Kidney capillary endothelial cell (primary cell): ENCODE results near the gene HMG20B.

Experiments used
- DNase-seq: peaks from one replicate; pipeline ENCODE4 v3.0.0-alpha.2; 2018; ENCODE audit warnings: low spot score

Gene HMG20B

DNA sequence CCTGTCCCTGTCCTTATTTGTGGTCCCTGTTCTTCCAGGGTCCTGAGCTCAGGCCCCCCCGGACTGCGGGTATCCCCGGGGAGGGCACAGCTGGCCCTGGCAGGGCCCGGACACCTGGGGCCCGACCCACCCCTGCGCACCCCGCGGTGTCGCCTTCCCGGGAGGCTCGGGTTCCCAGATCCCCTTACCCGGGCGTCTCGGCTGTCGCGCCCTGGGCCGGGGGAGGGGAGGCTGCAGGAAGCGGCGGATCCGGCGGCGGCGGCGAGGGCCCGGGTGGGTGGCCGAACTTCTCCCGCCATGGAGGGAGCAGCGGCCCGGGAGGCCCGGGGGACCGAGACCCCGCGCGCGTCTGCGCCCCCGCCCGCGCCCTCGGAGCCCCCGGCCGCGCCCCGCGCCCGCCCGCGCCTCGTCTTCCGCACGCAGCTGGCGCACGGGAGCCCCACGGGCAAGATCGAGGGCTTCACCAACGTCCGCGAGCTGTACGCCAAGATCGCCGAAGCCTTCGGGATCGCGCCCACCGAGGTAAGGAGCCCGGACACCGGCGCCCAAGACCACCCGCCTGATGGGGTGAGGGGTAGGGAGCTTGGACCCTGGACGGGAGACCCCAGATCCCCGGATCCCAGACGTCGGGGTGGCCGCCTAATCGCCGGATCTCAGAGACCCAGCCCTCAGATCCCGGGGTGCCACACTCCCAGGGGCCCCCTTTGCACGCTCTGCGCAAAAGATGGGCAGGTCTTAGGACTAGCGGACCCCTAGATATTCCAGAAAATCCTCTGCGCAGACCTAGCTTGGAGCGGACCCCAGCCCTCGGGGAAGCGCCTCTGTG, 12.8 kb downstream of the HMG20B start, which contains the start of gene GIPC3:
Gene GIPC3 (plus strand): TSS at position 178 of the 826 bp plus-strand sequence. CDS start 120 bp downstream, at position 298.
- DNase-seq, result no peak

DNA sequence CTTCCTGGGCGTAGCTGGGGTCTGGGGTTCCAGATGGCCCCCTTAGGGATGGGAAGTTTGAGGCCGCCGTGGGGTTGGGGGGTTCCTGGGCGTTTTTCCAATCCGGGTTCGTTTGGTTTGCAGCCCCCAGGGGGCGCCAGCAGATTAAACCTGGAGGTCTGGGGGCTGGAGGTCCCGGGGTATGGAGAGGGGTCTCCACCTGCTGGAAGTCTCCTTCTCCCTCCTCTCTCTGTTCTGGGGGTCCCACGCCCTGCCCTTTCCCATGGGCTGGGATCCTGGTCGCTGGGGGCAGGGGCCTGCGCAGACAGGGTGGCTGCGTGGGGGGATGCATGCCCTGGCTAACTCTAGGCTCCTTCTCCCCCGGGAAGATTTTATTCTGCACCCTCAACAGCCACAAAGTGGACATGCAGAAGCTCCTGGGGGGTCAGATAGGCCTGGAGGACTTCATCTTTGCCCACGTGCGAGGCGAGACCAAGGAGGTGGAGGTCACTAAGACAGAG, 13.4 kb downstream of the HMG20B start:
- no peak for DNase-seq

DNA sequence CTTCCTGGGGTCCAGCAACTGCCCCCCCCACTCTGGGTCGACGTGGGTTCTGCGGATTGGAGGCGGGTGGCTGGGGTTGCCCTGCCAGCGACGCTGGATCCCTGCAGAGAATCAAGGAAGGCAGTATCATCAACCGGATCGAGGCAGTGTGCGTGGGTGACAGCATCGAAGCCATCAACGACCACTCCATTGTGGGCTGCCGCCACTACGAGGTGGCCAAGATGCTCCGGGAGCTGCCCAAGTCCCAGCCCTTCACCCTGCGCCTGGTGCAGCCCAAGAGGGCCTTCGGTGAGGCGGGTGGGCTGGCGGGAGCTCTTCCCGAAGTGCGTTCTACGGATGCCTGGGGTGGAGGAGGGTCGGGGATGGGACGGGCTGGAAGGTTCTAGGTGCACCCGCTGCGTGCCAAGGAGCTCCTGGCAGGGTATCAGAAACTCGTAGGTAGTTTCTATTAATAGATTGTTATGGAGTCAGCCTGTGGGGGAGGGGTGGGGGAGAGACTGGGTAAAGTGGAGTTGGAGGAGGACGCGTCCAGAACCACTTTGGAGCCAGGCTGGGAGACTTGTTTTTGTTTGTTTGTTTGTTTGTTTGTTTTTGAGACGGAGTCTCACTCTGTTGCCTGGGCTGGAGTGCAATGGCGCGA, 14.1 kb downstream of the HMG20B start:
- DNase-seq, result no peak

DNA sequence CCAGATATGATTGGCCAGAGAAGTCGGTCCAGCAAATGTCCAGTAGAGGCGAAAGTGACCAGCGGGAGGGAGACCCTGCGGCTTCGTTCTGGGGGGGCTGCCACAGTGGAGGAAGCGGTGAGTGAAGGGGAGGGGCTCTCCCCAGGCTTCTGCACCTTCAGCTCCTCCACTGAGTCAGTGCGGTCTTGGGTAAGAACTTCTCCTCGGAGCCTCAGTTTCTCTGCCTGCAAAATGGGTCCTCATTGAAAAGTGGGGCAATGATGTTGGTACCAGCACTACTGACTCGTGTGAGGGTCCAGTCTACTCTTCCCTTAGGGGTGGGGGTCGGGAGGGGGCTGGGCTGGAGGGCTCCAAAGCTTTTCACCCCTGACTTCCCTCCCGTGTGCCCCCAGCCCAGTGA, 16.7 kb downstream of the HMG20B start:
- DNase-seq, result no peak

DNA sequence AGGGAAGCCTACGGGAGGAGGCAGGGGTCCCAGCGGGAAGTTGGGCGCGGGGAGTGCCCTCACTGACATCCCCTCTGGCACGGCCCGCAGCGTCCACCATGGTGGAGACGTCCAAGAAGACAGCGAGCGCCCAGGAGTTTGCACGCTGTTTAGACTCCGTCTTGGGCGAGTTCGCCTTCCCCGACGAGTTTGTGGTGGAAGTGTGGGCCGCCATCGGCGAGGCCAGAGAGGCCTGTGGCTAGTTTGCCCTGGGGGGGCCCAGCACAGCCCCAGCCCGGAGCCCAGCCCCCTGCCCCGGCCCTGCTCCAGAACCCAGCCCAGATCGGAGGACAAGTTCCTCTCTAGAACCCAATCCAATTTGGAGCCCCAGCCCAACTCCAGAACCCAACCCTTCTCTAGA, 17.2 kb downstream of the HMG20B start:
- DNase-seq, result no peak

DNA sequence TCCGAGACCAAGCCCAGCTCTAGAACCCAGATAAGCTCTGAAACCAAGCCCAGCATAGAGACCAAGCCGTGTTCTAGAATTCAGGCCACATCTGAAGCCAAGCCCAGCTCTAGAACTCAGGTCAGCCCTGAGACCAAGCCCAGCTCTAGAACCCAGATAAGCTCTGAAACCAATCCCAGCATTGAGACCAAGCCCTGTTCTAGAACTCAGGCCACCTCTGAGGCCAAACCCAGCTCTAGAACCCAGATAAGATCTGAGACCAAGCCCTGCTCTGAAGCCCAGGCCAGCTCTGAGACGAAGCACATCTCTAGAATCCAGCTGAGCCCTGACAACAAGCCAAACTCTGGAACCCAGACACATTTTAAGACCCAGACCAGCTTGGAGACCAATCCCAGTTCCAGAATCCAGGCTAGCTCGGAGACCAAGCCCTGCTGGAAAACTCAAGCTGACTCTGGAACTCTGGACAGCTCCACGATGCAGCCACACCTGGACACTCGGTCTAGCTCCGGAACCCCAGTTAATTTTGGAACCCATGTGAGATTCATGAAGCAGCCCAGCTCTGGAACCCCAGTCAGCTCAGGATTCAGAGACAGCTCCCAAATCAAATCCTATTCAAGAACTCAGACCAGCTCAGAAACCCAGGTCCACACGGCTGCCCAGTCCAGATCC, 18.4 kb downstream of the HMG20B start:
- no peak for DNase-seq

DNA sequence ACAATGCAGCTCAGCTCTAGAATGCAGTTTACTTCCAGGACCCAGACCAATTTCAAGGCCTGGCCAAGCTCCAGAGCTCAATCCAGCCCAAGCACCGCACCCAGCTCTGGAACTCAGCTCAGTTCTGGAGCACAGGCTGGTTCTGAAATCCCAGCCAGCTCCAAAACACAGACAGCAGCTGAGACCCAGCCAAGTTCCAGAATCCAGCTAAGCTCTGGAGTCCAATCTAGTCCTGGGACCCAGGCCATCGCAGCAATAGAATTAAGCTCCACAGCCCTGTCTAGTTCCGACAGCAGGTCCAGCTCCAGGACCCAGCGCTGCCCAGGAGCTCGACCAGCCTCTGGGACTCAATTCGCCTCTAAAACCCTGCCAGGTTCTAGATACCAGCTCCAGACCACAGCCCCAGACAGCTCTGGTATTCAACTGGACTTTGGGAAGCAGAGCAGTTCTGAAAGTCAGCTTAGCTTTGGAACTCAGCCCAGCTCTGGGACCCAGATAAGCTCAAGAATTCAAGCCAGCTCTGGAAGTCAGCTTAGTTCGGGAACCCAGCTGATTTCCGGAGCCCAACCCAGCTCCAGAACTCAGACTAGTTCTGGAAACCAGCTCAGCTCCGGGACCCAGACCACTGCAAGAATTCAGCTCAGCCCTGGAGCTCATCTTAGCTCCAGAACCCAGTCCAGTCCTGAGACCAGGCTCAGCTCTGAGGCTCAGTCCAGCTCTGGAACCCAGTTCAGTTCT, 19.3 kb downstream of the HMG20B start:
- DNase-seq, result no peak

DNA sequence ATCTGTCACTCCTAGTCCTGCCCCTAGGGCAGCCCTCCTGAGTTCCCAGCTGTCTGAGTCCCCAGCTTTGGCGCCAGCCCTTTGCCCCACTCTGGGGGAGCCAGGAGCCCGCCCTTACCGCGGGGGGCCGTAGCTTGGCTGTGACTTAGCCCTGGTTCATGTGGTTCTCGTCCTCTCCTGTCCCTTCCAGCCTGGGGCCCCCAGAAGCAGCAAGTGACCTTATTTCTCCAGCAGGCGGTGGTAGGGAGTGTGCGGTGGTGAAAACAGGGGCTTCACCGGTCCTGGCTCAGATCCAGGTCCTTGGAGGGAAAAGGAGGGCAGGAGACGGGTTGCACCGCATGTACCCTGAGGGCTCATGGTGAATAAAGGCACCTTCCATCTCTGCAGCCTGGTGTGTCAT, 20.4 kb downstream of the HMG20B start:
- DNase-seq, result no peak

DNA sequence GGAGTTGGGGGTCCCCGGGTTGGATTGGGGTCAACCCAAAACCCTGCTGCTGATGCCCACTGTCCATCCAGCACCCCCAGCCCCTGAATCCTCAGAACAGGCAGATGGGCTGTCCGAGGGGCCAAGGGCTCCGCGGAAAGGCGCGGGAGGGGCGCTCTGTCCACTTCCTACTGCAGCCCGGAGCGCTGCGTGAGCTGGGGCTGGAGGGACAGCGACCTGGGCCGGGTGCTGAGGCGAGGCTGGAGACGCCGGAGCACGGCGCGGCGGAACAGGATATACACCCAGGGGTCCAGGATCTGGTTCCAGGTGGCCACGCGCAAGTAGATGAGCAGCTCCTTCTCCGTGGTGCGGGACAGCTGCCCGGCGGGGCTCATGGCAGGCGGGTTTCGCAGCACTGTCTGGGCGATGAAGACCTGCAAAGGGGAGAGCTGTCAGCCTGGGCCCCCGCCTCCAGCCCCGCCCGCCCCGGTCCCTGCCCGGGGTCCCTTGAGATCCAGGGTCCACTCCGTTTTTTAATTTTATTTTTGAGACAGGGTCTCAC, 22.8 kb downstream of the HMG20B start:
- no peak for DNase-seq

DNA sequence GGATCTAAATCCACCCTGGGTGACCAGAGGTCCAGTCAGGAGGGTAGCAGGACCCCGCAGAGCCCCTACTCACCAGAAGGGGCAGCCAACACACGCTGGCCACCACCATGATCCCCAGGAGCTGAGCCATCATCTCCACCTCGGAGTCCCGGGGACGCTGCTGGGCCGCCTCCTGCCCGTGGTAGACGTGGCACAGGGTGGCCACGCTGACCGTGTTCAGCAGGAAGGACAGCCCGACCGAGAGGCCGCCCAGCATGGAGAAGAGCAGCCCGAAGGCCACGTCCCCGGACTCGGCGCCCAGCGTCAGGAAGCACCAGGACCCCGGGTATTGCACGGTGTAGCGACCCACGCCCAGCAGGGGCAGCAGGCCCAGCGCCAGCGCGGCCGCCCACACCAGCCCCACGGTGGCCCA, 27.0 kb downstream of the HMG20B start:
- DNase-seq, result no peak

DNA sequence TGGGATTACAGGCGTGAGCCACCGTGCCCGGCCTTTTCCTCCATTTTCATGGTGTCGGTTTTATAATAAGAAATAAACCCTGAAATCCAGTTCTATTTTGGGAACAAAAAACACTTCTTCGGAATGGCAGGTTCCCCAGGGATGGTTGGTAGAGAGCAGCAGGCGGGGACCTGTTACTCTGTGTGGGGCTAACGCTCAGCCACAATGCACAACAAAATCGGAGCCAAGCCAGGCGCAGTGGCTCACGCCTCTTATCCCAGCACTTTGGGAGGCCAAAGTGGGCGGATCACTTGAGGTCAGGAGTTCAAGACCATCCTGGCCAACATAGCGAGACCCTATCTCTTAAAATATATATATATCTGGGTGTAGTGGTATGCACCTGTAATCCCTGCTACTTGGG, 28.3 kb downstream of the HMG20B start:
- no peak for DNase-seq

DNA sequence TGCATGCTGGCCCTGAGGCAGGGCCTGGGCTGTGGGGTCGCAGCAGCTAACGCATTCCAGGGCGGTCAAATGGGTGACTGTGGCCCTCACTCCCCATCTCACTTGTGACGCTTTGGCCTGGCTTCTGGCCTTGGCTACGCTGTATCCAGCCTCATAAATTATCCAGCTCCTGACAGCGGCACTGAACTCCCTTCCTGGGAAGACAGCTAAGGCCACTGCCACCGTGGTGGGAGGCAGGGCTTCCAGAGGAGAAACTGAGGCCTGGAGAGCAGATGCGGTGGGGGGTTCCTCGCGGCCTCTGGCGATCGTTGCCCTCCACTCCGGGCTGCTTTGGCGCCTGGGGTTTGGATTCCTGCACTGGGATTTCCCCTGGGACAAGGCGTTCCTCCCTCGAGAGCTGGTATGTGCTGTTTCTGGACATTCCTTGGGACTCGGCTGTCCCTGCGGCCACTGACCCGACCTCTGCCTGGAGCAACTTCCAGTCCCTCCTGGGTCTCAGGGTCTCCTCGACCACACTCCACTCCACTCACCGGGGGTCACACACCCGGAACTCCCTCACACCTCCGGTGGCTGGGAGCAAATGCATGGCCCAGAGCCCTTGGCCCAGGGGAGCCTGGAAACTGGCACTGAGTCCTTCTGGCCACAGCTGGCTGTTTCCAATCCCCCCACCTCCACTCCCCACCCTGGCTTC, 30.5 kb downstream of the HMG20B start:
- no peak for DNase-seq

DNA sequence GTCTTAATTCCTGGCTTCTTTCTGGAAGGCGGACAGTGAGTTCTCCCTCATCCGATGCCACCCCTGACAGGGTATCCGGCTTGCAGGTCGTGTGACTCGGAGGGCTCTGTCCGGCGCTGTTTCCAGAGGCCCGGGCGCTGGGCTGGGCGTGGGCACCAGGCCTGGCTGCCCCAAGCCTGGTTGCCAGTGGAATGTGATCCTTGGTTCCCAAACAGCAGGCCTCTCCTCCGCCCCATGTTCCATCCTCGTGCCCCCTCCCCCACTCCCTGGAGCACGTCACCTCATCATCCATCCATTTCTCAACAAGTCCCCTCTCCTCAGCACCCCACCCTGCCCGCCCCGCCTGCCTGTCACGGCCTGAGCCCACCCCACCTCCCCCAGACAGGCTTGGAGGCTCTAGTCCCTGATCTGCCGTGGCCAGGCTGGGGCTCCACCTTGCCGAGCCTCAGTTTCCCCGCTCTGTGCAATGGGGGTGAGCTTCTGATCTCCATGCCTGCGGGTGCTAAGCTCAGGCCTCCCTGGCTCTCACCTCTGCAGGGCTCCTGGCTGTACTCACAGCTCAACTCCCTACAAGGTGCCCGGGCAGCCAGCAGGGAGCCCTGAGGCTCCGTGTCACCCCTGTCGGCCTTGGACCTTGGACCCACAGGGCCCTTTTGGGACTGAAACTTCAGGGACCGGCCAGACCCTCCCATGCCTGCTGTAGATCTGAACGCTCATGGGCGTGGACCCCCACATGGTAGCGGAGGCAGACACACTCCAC, 31.7 kb downstream of the HMG20B start:
- DNase-seq, result no peak

DNA sequence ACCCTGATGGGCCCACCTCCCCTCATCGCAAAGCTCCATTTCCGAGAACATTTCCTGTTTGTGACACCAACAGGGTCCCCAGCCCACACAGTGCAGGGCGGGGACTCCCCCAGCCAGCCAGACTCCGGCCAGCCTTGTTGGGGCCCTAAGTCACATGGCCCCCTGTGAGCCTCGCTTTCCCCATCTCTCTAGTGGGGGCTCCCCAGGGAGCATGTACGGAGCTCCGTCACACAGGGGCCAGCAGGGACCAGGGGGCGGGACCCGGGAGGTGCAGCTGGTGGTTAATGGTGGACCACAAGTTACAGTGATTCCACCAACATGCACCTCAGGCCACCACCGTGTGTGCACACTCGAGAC, 32.2 kb downstream of the HMG20B start:
- DNase-seq, result no peak

DNA sequence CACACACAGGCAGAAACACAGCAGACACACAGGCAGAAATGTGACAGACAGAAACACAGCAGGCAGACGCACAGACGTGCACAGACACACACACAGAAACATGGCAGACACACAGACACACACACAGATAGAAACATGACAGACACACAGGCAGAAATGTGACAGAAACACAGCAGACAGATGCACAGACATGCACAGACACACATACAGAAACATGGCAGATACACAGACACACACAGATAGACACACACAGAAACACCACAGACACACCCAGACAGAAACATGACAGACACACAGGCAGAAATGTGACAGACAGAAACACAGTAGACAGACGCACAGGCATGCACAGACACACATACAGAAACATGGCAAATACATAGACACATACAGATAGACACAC, 32.6 kb downstream of the HMG20B start:
- no peak for DNase-seq

DNA sequence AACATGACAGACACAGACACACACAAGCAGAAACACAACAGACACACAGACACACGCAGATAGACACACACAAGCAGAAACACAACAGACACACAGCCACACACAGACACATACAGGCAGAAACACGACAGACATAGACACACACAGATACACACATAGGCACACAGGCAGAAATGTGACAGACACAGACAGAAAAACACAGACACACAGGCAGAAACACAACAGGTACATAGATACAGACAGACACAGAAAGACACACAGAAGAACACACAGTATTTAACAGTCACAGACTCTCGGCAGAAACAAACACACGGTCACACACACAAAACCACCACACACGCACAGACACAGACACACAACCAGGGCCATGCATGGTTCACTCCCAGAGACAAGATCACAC, 33.0 kb downstream of the HMG20B start:
- no peak for DNase-seq

DNA sequence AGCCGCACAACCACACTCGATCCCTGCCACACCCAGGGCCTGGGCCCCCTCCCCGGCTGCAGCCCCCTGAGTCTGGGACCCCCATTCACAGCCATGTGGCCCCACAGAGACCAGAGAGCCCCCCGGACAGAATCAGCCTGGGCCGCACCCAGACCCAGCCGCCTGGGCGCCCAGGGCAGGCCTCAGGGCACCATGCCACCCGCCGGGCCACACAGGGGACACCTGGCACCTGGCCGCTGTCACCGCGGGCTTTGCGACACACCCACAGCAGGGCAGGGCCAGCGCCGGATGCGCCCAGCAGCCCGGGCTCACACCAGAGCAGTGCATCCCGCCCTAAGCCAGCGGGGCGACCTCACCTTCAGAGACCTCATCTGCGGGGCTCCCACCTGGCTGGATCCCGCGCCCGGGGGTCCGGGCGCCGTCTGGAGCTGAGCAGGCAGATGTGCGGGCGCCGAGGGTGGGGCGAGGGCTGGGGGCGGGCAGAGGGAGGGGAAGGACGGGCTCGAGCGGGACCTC, 33.5 kb downstream of the HMG20B start:
- no peak for DNase-seq

DNA sequence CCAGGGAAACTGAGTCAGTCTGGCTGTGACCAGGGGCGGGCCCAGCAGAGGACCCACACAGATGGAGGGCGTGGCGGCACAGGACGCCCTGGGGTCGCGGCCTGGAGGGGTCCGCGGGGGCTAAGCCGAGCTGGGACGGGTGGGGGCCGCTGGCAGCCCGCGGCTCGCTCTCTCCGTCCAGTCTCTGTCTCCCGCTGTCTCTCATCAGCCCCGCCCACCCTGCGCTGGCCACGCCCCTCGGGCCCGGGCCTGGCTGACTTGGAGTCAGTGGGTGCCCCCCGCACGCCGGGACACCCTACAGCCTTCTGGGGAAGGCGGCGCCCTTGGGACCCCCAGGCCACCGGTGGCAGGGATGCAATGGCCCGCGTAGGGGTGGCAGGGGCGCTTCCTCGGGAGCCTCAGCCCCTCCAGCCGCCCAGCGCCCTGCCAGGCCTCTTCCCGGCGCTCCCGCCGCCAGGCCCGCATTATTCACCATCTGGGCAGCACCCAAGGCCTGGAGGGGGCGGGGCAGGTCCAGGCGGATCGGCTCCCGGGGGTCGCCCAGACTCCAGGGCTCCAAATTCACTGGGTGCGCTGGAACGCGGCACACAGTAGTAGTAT, 34.0 kb downstream of the HMG20B start, which contains the start of gene TBXA2R:
Gene TBXA2R (minus strand): TSS at position 186 of the 600 bp plus-strand sequence. CDS start 6,241 bp downstream, outside the sequence.
- DNase-seq, result no peak

DNA sequence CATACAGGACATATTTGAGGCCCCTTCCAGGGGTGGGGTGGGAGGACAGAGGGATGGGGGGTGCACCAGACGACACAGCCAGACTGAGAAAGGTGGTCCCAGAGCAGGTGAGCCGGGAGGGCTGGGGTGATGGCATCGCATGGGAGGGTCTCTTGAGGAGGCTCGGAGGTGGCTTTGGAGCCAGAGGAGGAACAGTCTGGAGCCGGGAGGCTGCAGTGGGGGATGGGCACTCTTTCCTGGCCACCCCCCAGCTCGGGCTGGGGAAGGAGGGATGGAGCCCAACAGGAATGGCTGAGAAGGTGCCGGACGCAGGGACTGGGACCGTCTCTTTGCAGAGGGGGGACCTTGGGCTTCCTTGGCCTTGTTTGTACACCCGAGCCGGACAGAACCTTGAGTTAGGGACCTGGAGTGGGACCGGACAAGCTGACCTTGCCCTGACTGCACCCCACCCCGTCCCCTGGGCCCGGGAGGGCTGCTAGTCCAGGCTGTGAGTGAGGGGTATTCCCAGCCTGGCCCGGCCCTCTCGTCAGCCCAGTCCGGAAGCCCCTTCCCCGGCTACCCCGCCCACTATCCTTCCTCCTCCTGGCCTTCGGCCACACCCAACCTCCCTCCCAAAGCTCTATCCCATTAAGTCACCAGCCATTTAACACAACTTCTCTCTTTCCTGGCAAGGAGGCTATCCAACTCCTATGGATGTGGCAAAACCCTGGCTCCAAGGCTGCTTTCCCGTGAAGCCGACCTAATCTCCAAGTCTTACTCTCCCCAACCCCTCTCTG, 34.7 kb downstream of the HMG20B start:
- no peak for DNase-seq
